AG09319 (cell line): ENCODE measurements around the gene PGLYRP2.

Experiments
- DNase-seq: peaks from one replicate; pipeline ENCODE4 v3.0.0-alpha.2; 2010; ENCODE audit warnings: low read depth; ENCODE audit errors: extremely low read depth
- TF ChIP-seq, protein P1 (sequence below): IDR thresholded peaks from 2 replicates; pipeline ENCODE4 v1.5.1; 2011; ENCODE audit warnings: low read depth, mild to moderate bottlenecking, inconsistent platforms, low read length, moderate library complexity

The PGLYRP2 gene

DNA sequence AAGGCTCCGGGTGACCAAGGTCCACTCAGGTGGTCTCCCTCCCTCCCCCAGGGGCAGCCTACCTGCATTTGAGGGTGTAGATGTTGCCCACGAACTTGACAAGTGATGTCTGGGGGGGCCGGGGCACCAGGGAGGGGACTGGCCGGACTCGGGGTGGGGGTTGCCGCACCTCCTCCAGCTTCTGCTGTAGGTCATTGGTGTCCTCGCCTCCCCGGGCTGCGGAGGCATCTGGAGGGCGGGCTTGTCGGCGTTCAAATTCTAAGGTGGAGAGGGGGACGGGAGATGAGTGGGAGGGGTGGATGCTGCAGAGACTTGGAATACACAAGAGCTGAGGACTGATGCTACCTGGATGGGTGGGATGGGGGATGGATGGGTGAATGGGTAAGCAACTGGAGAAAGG, 55.2 kb downstream of the PGLYRP2 start:
- no peak for DNase-seq
- TF ChIP-seq, protein P1, sequence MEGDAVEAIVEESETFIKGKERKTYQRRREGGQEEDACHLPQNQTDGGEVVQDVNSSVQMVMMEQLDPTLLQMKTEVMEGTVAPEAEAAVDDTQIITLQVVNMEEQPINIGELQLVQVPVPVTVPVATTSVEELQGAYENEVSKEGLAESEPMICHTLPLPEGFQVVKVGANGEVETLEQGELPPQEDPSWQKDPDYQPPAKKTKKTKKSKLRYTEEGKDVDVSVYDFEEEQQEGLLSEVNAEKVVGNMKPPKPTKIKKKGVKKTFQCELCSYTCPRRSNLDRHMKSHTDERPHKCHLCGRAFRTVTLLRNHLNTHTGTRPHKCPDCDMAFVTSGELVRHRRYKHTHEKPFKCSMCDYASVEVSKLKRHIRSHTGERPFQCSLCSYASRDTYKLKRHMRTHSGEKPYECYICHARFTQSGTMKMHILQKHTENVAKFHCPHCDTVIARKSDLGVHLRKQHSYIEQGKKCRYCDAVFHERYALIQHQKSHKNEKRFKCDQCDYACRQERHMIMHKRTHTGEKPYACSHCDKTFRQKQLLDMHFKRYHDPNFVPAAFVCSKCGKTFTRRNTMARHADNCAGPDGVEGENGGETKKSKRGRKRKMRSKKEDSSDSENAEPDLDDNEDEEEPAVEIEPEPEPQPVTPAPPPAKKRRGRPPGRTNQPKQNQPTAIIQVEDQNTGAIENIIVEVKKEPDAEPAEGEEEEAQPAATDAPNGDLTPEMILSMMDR = no peak

DNA sequence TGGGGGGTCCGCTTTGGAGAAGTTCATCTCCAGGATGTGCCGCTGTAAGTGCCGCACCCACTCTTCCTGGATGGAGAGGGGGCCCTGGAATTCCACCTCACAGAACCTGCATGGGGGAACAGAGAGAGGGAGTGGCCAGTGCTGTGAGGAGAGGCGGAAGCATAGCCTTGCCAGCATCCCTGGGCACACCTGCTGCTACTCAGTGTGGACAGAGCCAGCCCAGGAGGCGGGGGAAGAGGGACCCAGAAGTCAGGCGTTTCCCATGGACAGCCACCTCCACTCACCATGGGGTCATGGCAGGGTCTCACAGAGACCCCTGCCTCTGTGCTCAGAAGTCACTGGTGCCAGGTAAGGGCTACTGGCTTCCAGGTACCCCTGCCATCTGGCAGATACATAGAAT, 56.2 kb downstream of the PGLYRP2 start:
- no peak for DNase-seq
- TF ChIP-seq, protein P1 = no peak

- no peak for DNase-seq
- TF ChIP-seq, protein P1 = no peak
Measured at GRCh38 chr19:15422296-15423075, 56.8 kb downstream of the PGLYRP2 start.

GRCh38 chr19:15421721-15422260, 57.5 kb downstream of the PGLYRP2 start:
- no peak for DNase-seq
- TF ChIP-seq, protein P1 = no peak

GRCh38 chr19:15421136-15421695, 58.1 kb downstream of the PGLYRP2 start:
- TF ChIP-seq, protein P1 = no peak
- no peak for DNase-seq

DNA sequence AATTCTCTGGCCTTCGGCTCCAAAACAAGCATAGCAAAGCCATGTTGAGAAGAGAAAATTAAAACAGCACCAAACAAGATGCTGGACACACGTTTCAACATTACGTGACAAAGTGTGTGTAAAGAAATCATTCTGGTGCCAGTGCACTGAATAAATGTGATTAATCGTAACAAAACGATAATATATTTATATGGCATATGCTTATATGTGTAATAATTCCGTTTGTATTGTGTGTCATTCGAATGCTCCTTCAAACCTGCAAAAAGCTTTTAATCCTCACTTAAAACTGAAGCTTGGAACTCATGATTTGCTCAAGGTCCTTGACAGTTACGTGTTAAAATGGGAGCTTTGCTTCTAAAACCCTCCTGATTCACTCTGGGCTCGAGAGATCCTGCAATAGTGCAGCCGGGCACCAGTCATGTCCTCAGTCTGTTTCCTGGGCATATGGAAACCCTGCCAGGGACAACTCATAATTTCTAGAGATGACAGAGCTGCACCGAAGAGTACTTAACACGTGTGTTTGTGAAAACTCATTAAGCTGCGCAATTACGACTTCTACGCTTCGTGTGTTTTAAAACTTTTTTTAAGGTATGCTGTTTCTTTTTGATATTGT, 59.8 kb downstream of the PGLYRP2 start:
- TF ChIP-seq, protein P1 = no peak
- DNase-seq = no peak
